Measurements from ENCODE around the gene ATL1.
"Not testable (repeated sequence)": the region's sequence is repeated elsewhere in the genome, so short reads cannot be mapped to it uniquely, and the experiment has no call there.

The ATL1 gene

DNA sequence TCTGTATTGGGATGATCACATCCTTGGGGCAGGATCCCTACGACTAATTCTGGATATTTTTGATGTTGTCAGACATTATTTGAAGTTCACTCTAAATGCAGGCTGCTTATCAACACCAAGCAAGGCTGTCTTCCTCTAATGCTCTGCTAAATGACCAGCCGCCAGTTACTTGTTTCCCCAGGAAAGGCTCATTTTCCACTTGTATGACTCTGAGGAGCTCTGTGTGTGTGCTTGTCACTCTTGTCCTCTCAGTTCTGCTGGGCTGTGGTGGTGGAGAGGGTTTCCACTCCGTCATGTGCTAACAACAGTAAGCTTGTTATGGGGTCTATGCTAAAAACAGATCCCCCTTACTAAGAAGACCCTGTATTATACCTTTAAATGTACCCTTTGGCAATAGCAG is 42.1 kb downstream of the ATL1 start:
- DNase-seq (ENCODE audit: low read depth in 2 of 2) = no peak

DNA sequence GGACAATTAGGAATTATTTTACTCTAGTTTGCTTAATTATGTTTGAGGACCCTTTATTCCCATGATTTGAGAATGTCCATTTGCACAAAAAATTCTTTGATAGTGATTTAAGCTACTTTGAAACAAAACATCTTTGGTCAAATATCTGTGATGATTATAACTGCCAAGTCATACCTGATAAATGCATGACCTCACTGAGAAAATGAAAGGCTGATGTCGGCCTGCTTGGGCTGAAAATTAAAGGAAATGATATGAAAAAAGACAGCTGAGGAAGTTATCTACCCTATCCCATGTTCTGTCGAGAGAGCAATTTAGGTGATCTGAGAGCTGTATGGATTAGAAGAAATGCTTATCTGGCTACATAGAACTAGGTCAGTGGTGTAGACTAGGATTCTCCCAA is 43.6 kb downstream of the ATL1 start:
- DNase-seq (ENCODE audit: low read depth in 2 of 2) = no peak

DNA sequence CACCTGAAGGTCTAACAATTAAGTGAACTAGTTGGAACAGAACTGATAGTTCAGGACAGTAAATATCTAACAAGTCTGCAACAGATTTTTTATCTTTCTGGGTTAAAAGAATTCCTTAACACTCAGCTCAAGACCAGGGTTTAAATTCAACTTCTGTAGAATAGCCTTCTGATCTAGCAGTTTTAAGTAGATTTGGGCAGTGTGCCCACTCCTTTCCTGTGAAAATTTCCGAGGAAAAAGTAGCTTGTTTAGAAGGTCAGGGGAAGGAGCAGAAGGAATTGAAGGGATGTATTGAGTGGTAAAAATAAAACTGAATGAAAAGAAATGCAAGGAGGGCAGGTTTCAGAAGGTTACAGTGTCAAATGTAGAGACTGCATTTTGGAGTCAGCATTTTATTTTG is 45.8 kb downstream of the ATL1 start:
- no peak for DNase-seq (ENCODE audit: low read depth in 2 of 2)

DNA sequence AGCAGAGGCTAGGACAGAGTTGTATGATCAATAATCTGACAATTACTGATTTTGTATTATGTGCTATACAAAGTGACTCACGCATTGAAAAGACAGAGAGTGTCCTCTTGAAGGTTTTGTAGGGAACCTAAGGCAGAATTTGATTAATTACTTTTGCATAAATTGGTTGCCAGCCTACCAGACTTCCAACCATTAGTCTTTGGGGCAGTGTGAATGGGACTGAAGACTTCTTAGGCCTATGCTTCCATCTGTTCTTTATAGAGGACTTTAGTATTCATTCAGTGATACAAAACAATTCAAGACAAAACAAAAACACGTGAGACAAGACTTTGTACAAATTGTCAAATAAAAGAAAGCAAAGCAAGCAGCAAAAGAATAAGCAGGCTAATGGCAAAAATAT is 46.5 kb downstream of the ATL1 start:
- no peak for DNase-seq (ENCODE audit: low read depth in 2 of 2)

DNA sequence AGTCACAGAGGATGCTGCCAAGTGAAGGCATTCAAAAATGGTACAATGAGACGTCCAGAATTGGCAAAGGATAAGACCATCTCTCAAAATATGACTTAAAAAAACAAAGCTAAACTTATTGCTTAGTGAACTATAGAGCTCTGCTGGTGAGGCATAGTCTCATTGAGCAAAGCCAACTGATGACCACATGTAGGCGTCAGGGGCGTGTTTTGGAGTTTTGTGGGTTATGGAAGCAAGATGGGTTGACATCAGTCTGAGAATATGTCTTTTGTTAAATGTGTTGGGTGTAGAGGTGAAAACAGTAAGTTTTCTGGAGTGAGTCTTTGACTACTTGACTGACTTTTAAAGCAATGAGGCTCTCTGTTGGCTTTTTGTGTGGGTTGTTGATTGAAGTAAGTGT is 47.2 kb downstream of the ATL1 start:
- peak; percentile 6 to 43 for DNase-seq (ENCODE audit: low read depth in 2 of 2)

DNA sequence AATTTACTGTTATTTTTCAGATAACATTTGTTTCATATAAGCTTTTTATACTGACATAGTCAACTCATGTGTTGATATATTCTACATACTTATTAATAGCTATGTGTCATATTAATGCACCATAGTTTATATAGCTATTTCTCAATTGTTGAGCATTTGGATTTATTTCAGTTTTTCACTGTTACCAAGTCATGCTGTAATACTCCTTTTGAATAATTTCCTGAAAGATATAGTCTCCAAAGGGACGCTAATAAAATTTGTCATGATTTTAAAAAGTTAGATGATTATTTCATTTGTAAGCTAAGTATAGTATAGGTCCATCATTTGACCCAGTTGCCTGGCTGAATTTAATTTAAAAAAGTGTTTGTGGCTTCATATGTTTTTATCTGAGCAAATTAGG is 47.8 kb downstream of the ATL1 start:
- DNase-seq (ENCODE audit: low read depth in 2 of 2) = no peak

DNA sequence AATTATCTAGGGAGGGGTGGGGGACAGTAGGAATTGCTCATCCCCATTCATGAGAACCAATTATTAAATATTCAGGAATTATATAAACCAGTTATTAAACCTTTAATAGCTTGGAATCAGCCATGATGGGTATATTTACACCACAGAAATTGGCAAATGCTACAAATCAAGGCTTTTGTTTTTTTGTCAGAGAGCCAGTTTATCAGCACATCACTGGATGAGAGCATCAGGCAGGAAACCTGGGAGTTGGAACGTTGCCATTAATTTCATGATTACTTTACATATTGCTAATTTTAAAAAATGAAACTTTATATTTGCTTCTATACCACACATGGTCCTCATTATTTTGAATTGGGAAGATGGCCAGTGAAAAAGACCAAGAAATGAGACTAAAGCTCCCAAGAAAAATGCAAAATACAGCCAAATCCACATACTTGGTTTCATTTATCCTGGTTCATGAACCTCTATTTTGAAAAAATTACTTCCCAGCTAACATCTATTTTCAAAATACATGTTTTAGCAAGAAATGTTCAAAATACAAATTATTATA is 48.4 kb downstream of the ATL1 start:
- no peak for DNase-seq (ENCODE audit: low read depth in 2 of 2)

DNA sequence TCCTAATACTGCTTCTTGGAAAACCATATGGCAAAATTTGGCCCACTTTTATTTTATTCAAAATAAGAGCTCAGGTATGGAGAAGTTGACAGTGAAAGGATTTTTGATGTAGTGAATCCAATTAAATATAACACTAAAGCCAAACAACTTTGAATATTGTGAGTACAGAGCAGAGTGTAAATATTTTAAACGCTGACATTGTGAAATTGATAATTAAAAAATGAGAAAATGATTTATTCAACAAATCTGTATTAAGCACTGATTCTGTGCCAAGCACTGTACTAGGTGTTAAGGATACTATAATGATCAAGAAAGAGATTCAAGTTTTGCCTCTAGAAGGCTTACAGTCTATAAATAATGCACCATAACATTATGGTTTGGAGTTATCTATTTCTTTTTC is 50.5 kb downstream of the ATL1 start:
- DNase-seq (ENCODE audit: low read depth in 2 of 2) = no peak

DNA sequence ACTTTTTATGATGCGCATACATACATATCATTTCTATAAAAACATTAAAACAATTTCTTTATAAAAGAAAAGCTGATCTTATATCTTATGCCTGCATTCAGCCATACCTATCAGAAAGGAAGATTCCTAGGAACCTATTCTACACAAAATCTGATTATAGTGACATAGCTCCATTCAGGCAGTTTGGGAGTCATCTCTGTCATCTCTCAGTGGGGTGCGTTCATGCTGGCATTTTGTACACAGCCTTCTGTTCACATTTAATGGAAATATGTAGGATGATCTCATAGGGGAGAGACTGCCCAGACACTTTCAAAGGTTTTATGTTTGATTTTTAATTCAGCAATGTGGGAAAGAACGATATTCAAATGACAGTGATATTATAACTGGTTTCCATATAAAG is 52.9 kb downstream of the ATL1 start:
- DNase-seq (ENCODE audit: low read depth in 2 of 2) = no peak

DNA sequence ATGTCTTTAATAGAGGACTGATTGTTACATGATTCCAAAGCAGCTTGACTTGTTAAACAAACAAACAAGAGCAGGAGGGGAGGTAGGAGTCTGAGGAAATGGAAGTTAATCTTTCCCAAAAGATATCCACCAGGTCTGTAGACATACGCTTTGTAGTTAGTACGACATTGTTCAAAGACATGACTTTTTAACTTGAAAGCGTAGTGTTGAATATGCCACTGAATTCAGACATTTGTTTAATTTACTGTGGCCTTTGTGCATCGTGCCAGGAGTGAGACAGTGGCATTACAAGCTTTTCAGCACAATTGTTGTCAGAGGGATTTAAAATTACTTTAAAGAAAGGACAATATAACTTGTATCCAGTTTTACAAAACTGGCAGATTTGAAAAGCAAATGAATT is 55.1 kb downstream of the ATL1 start:
- no peak for DNase-seq (ENCODE audit: low read depth in 2 of 2)

DNA sequence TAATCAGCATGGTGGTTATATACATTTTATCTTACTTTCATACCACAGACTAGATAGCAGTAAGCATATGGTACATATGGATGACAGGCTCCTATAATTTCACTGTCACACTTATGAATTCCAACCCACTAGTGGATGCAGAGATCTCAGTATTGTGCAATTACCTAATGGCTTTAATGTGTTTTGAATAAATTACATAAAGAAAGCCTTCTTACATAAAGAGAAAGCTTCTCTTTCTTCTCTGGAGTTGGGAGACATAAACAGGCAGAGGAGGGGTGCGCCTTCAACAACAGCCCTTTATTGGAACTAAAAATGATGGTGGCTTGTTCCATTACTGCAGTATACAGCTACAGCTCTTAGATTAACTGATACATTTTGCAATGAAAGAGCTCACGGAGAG is 55.6 kb downstream of the ATL1 start:
- no peak for DNase-seq (ENCODE audit: low read depth in 2 of 2)

DNA sequence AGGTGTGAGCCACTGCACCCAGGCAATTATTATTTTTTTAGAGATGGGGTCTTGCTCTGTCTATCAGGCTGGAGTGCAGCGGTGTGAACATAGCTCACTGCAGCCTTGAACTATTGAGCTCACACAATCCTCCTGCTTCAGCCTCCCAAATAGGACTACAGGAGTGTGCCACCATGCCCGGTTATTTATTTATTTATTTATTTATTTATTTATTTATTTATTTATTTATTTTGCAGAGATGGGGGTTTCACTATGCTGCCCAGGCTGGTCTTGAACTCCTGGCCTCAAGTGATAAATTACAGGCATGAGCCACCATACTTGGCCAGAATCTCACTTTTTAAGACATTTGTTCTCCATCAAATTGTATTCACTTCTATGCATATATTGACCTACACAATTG is 56.3 kb downstream of the ATL1 start:
- DNase-seq (ENCODE audit: low read depth in 2 of 2) = no peak

DNA sequence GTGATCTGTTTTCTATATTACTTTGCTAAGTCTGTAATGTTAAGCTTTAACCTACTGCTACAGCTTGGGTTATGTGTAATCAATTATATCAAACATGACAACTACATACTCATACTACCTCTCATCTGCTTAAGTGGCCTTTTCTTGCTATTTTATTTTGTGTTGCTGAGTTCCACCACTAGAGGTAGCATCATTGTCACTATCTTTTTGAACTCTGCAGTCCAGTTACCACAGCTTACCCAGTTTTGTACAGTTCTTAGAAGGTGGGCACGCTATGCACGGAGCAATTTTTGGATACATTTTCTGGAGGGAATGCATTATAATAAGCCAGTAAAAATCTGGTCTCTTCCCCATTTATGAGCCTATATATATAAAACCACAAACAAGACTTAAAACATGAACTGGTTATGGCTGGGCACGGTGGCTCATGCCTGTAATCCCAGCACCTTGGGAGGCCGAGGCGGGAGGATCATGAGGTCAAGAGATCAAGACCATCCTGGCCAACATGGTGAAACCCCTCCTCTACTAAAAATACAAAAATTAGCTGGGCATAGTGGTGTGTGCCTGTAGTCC is 59.7 kb downstream of the ATL1 start:
- no peak for DNase-seq (ENCODE audit: low read depth in 2 of 2)

DNA sequence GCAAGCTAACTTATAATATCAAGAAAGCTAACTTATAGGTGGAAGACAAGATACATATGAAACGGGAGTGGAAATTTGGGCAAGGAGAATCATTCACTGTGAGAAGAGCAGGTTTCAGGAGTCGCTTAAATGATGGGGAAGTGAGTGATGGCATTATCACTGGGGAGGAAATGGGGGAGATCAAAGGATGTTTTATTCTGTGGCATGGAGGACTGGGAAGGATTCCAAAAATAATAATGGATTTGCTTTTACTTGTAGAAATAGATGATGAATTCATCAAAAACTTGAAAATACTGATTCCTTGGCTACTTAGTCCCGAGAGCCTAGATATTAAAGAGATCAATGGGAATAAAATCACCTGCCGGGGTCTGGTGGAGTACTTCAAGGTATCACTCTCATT is 60.4 kb downstream of the ATL1 start:
- DNase-seq (ENCODE audit: low read depth in 2 of 2) = no peak

DNA sequence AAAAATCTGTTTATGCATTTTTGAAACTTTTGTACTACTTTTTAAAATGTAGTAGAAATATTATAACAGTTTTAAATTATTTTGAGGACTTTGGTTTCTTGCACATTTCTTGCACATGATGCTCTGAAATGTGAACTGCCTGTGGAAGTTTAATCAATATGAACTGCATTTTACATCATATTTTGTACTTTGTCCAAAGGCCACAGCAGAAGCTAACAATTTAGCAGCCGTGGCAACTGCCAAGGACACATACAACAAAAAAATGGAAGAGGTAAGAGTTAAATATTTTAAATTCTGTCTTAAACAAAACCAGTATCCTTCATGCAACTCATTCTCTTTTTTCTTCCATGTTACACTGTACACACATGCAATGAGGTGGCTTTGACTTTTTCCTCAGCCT is 63.0 kb downstream of the ATL1 start:
- DNase-seq (ENCODE audit: low read depth in 2 of 2) = no peak

DNA sequence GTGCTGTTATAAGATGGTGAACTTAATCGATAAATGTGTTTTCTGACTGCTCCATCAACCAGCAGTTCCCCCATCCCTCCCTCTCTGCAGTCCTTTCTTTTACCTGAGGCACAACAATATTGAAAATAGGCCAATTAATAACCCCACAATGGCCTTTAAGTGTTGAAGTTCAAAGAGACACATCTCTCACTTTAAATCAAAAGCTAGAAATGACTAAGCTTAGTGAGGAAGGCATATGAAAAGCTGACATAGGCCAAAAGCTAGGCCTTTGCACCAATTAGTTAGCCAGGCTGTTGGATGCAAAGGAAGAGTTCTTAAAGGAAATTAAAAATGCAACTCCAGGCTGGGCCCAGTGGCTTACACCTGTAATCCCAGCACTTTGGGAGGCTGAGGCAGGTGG is 64.5 kb downstream of the ATL1 start:
- DNase-seq (ENCODE audit: low read depth in 2 of 2) = no peak

DNA sequence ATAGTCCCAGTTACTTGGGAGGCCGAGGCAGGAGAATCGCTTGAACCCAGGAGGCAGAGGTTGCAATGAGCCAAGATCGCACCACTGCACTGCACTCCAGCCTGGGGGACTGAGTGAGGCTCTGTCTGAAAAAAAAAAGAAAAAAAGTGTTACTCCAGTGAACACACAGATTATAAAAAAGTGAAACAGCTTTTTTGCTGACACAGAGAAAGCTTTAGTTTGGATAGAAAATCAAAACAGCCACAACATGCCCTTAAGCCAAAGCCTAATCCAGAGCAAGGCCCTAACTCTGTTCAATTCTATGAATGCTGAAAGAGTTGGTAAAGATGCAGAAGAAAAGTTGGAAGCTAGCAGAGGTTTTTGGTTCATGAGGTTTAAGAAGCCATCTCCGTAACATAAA is 65.0 kb downstream of the ATL1 start:
- DNase-seq (ENCODE audit: low read depth in 2 of 2) = not testable (repeated sequence)

DNA sequence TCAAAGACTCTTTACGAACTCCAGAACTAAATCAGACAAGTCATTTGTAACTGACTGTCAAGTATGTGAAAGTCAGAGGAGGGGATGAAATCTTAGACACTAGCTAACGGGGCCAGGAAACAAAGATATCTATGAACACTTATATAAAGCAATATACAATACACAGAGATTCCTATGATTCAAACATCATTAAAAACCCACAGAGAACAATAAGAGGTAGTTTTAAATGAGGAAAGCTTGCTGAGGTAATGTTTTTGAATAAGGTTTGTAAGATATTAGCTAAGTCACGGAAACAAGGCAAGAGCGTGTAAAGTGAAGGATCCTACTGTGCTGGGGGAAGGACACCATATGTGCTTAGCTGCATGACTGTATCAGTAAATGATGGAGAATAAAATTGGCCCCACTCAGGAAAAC is 71.5 kb downstream of the ATL1 start:
- no peak for DNase-seq (ENCODE audit: low read depth in 2 of 2)

DNA sequence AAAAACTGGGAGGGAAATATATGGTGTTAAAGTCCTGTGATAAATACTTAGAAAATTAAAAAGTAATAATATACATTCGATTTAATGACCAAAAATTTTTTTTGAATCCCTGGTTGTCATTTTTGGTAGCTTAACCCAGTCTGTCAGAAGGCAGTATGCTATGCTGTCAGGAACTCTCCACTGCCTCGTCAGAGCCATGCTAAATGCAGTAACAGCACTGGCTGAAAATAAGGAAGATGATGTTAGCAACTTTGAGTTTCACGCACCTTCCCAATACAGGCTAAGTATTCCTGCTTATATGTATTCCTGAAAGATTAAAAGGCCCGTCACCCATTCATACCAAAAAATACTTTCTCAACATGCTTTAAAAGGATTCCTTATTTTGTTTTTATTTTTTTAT is 74.0 kb downstream of the ATL1 start:
- DNase-seq (ENCODE audit: low read depth in 2 of 2) = no peak

DNA sequence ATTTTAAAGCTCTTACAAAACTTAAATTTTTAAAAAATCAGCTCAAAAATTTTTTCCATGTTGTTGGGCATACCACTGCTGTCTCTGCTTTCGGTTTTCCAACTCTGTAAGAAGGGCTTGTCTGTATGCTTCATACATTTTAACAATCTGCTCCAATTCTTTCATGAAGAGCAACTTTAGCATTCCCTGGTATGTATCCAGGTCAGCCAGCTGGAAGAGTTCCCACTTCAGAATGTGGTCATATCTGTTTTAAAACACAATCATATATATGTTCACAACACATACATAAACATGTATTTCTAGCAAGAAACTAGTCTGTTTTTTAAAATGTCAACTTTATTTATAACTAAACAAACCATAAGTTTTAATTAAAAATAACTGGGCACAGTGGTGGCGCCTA is 75.2 kb downstream of the ATL1 start:
- no peak for DNase-seq (ENCODE audit: low read depth in 2 of 2)

DNA sequence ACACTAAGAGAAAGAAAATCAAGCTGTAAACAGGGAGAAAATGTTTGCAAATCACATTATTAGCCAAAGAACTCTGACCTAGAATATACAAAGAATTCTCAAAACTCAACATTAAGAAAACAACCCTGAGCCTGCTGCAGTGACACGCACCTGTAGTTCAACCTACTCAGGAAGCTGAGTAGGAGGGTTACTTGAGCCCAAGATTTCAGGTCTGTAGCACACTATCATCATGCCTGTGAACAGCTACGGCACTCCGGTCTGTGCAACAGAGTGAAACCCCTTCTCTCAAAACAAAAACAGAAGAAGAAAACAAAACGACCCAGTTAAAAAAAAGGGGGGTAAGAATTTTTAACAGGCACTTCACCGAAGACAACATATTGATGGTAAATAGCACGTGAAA is 87.3 kb downstream of the ATL1 start:
- no peak for DNase-seq (ENCODE audit: low read depth in 2 of 2)

DNA sequence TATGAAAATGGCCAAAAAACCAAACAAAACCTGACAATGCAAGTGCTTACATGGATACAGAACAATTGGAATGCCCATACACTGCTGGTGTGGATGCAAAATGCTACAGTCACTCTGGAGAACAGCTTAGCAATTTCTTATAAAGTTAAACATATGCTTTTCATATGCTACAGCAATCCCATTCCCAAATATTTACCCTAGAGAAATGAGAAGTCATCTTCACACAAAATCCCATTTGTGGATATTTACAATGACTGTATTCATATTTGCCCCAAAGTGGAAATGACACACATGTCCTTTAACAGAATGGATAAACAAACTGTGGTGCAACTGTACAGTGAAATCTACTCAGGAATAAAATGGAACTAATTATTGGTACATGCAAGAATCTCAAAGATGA is 87.8 kb downstream of the ATL1 start:
- no peak for DNase-seq (ENCODE audit: low read depth in 2 of 2)

DNA sequence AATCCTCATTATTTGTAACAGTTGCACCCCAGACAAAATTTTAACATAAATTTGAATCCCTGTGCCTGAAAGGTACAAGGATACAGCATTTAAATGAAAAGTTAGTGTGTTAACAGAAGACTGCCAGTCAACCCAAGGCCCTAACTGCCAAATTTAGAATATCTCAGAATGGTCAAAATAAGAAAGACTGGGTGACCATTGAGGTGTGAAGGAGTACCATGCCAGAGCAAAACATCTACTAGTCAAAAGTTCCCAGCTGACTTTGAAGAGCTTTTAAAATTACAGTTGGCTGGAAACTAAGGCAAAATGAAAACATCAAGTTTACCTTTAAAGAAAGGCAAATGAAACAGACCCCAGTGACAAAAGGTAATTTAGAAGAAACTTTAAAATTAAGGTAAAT is 89.7 kb downstream of the ATL1 start:
- no peak for DNase-seq (ENCODE audit: low read depth in 2 of 2)

DNA sequence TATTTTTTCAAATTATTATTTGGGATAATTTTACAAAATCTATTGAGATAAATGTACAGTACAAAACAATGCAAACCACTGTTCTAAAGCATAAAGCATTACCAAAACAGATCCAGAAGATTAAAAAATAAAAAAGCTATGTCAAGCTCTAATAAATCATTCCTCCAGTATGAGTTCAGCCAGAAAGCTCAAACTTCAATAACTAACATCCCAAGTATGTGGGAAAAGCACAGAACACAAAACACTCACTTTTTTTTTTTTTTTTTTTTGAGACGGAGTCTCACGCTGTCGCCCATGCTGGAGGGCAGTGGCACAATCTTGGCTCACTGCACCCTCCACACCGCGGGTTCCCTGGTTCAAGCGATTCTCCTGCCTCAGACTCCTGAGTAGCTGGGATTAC is 96.8 kb downstream of the ATL1 start:
- DNase-seq (ENCODE audit: low read depth in 2 of 2) = no peak

DNA sequence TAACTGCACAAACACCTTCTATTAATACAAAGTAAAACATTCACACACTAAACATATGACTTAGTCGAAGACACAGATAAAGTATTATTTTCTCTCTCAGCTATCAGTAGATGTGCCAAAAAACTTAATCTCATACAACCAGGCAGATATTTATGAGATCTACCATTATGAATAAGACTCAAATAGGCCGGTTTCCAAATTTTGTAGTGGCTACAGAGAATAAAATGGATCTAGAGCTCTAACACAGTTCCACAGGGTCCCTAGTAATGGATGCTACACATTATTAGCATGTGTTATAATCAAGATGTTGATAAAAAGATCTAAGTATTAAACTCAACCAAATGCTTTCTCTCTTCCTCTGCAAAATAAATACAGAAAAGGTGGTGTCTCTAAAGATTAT is 97.8 kb downstream of the ATL1 start:
- no peak for DNase-seq (ENCODE audit: low read depth in 2 of 2)
